Right atrium auricular region (tissue), 2 donors: ENCODE data around the gene NAPG. TPM values are rescaled to one million over a fixed set of nuclear protein-coding genes. Genes with fewer than 3 reads are reported as not detected.
A peak's percentile ranks its signal among the peaks of the same experiment; 100 is the strongest.

Experiments
- DNase-seq: peaks from one replicate; pipeline ENCODE4 v3.0.0-alpha.2; 2019; ENCODE audit warnings: low spot score
- H3K27ac ChIP-seq, 2 donors: fragments of 200-600 bp; sonication (generic); 1 replicate in 1 of 2; 2 replicates in 1 of 2; pipeline ENCODE4 v1.5.1; 2016 to 2019
- H3K27me3 ChIP-seq, 2 donors: fragments of 200-600 bp; sonication (generic); one replicate each; pipeline versions ENCODE4 v1.5.1 to v1.6.0; 2017 to 2019
- H3K36me3 ChIP-seq: fragments of 200-600 bp; sonication (generic); one replicate; pipeline ENCODE4 v1.5.1; 2016
- H3K4me1 ChIP-seq, 2 donors: fragments of 200-600 bp; sonication (generic); one replicate each; pipeline versions ENCODE4 v1.5.1 to v1.6.0; 2017 to 2019
- H3K4me3 ChIP-seq, 2 donors: fragments of 200-600 bp; sonication (generic); 1 replicate in 1 of 2; 2 replicates in 1 of 2; pipeline ENCODE4 v1.5.1; 2017 to 2019; ENCODE audit warnings: mild to moderate bottlenecking in 1 of 2, moderate library complexity in 1 of 2
- H3K9me3 ChIP-seq, 2 donors: fragments of 200-600 bp; sonication (generic); one replicate each; pipeline ENCODE4 v1.5.1; 2019
- total RNA-seq, 2 donors: library from RNA; depleted of rRNA; stranded (reverse); fragments of >200 nt; gene quantifications; one replicate each; pipeline ENCODE4 v1.1.0, GENCODE V29; 2016
- TF ChIP-seq, protein P1 (sequence below), 2 donors: fragments of 200-600 bp; sonication (generic); IDR thresholded peaks; one replicate each; pipeline ENCODE4 v1.5.1; 2019; ENCODE audit warnings: antibody characterized with exemption in 2 of 2

The NAPG gene
- total RNA-seq, 2 donors from 2014 or later = 39.0 to 43.5 TPM

DNA sequence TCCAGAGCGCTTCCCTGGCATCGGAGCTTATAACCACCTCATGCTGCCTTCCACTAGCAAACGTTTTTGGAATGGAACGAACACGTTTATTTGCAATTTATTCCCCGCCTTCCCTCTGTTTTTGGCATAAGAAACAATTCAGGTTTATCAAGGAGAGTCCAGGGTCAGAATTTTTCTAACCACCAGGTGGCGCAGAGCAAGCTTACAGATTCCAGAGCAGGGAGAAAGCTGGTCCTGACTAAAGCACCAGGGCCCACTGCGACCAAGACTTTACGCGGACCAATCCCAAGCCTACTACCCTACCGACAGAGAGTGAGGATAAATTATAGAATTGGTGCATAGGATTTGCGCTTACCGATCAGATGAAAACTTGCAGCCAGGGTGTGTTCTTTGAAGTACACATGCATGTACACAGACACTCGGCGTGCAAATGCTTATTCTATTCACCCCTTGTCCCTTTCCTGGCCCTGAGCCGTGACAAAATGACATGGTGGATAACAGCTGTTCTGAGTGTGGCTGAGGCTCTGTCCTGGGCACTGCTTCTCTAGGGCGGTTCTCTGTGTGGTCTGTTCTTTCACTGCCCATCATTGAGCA is 34.7 kb downstream of the NAPG start:
- Histone ChIP-seq H3K36me3 (peaks cover 18% of the 10 kb centered on the region), H3K27me3 (no peaks in the 10 kb centered on the region), H3K4me1 (peaks cover 0 to 16% of the 10 kb centered on the region in 2 donors), H3K9me3 (no peaks in the 10 kb centered on the region), H3K27ac (peak overlapping the region in 1 of 2 donors; percentile 46), H3K4me3 (peak overlapping the region; percentile 7 to 19)
- DNase-seq = peak; percentile 88
- TF ChIP-seq, protein P1, sequence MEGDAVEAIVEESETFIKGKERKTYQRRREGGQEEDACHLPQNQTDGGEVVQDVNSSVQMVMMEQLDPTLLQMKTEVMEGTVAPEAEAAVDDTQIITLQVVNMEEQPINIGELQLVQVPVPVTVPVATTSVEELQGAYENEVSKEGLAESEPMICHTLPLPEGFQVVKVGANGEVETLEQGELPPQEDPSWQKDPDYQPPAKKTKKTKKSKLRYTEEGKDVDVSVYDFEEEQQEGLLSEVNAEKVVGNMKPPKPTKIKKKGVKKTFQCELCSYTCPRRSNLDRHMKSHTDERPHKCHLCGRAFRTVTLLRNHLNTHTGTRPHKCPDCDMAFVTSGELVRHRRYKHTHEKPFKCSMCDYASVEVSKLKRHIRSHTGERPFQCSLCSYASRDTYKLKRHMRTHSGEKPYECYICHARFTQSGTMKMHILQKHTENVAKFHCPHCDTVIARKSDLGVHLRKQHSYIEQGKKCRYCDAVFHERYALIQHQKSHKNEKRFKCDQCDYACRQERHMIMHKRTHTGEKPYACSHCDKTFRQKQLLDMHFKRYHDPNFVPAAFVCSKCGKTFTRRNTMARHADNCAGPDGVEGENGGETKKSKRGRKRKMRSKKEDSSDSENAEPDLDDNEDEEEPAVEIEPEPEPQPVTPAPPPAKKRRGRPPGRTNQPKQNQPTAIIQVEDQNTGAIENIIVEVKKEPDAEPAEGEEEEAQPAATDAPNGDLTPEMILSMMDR (IDR thresholded peaks at IDR 0.05) = peak; percentile 69 to 87

GRCh38 chr18:10562773-10563160 is 36.9 kb downstream of the NAPG start:
- H3K27ac ChIP-seq = no peak overlapping the region
- H3K9me3 ChIP-seq = no peaks in the 10 kb centered on the region
- no peak overlapping the region for H3K4me3 ChIP-seq
- H3K27me3 ChIP-seq = no peaks in the 10 kb centered on the region
- no peaks in the 10 kb centered on the region for H3K36me3 ChIP-seq
- DNase-seq = no peak
- TF ChIP-seq, protein P1 (IDR thresholded peaks at IDR 0.05) = no peak
- H3K4me1 ChIP-seq = peaks cover 0 to 16% of the 10 kb centered on the region in 2 donors

DNA sequence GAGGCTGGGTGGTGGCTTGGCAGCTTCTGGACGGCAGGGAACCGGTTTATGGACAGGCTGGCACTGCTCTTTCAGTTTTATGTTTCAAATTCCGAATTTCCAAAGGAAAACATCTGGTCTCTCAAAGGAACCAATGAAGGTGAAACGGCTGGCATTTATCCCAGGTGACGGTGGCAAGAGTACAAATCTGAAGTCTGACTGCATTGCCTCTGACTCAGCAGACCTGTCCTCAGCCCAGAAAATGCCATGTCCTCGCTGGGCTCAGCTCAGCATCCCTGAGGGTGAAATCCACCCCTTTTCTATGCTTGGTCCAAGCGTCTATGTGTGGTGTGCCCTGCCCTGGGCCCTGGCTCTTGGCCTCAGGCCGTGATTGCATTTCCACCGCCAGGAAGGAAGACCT is 38.1 kb downstream of the NAPG start:
- no peaks in the 10 kb centered on the region for H3K36me3 ChIP-seq
- H3K4me3 ChIP-seq = no peak overlapping the region
- H3K27ac ChIP-seq = no peak overlapping the region
- H3K9me3 ChIP-seq = no peaks in the 10 kb centered on the region
- TF ChIP-seq, protein P1 (IDR thresholded peaks at IDR 0.05) = no peak
- no peak for DNase-seq
- peaks cover 0 to 16% of the 10 kb centered on the region in 2 donors for H3K4me1 ChIP-seq
- no peaks in the 10 kb centered on the region for H3K27me3 ChIP-seq

GRCh38 chr18:10564975-10565773 is 39.3 kb downstream of the NAPG start:
- no peak overlapping the region for H3K4me3 ChIP-seq
- H3K36me3 ChIP-seq = no peaks in the 10 kb centered on the region
- TF ChIP-seq, protein P1 (IDR thresholded peaks at IDR 0.05) = no peak
- DNase-seq = no peak
- H3K27ac ChIP-seq = no peak overlapping the region
- H3K4me1 ChIP-seq = peaks cover 0 to 9% of the 10 kb centered on the region in 2 donors
- H3K27me3 ChIP-seq = no peaks in the 10 kb centered on the region
- H3K9me3 ChIP-seq = no peaks in the 10 kb centered on the region

DNA sequence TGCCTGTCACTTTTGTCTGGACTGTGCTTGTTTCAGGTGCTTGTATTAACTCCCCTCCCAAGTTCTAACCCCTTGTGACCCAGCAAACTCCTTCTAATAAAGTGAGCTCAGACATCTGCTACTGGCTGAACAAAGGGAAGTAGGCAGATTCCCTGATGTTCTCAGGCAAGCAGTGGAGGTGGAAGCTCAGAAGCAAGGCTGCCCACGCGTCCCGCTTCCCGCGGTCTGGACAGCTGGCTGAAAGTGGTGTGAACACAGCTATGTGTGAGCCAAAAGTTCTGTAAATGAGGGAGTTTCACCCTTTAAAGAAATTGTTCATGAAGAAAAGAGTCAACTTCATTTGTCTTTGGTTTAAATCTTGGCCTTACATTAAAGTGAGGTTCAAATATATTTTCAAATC is 40.0 kb downstream of the NAPG start:
- DNase-seq = no peak
- Histone ChIP-seq H3K4me3 (no peak overlapping the region), H3K9me3 (no peaks in the 10 kb centered on the region), H3K4me1 (peaks cover 0 to 3% of the 10 kb centered on the region in 2 donors), H3K27me3 (no peaks in the 10 kb centered on the region), H3K27ac (no peak overlapping the region), H3K36me3 (no peaks in the 10 kb centered on the region)
- TF ChIP-seq, protein P1 (IDR thresholded peaks at IDR 0.05) = no peak
